ENCODE measurements around the gene DHFR. TPM values are rescaled to one million over a fixed set of nuclear protein-coding genes. Genes with fewer than 3 reads are reported as not detected.

Gene DHFR
- total RNA-seq, 1 experiment from 2014 or later = 72.2 TPM

GRCh38 chr5:80594810-80595209, 60.0 kb downstream of the DHFR start:
- WGBS (ENCODE audit: extremely low coverage, insufficient read length, low lambda C conversion rate) = no CpG with 5 or more reads among the region's 2 CpGs
- no peaks in the 10 kb centered on the region for H3K9me3 Mint-ChIP-seq
- H2AFZ ChIP-seq (ENCODE audit: low read length) = no peak overlapping the region

More at GRCh38 chr5:80594810-80595209, 60.0 kb downstream of the DHFR start:
- Mint-ChIP-seq H3K36me3 (ENCODE audit: insufficient read depth in 1 of 3, low read depth in 3 of 3) (no peaks in the 10 kb centered on the region), H3K27me3 (ENCODE audit: low read depth) (no peaks in the 10 kb centered on the region), H3K4me1 (peaks cover 3 to 5% of the 10 kb centered on the region in 2 experiments), H3K4me3 (no peak overlapping the region), H3K27ac (no peak overlapping the region)
- no peak overlapping the region for H2BK15ac ChIP-seq (ENCODE audit: low read depth, low read length)
- no peak overlapping the region for H2BK20ac ChIP-seq (ENCODE audit: low read depth, low read length, poor library complexity, severe bottlenecking)
- H3K14ac ChIP-seq (ENCODE audit: insufficient read depth, low read length) = no peak overlapping the region
- no peaks in the 10 kb centered on the region for H3K4me1 ChIP-seq (ENCODE audit: insufficient read depth, low read length)
- no peak for DNase-seq
- H3K23me2 ChIP-seq (ENCODE audit: insufficient read length, low read depth, low read length, poor library complexity, severe bottlenecking) = no peaks in the 10 kb centered on the region
- H3K79me2 ChIP-seq (ENCODE audit: insufficient read depth, low read length) = no peaks in the 10 kb centered on the region
- H3K4me2 ChIP-seq (ENCODE audit: insufficient read depth, insufficient read length, low read length) = no peak overlapping the region
- no peak overlapping the region for H2BK120ac ChIP-seq (ENCODE audit: low read depth, low read length, poor library complexity, severe bottlenecking)
- H3K27me3 ChIP-seq (ENCODE audit: insufficient read depth, low read length) = no peaks in the 10 kb centered on the region
- no peak overlapping the region for H3K56ac ChIP-seq (ENCODE audit: insufficient read length, low read depth, low read length)
- H3K27ac ChIP-seq (ENCODE audit: insufficient read length, low read depth, low read length) = no peak overlapping the region
- no peak overlapping the region for H2BK12ac ChIP-seq (ENCODE audit: insufficient read length, low read depth, low read length)
- H2AK5ac ChIP-seq (ENCODE audit: insufficient read length, low read length) = no peak overlapping the region
- H2BK5ac ChIP-seq (ENCODE audit: insufficient read length, low read length) = no peak overlapping the region
- no peak overlapping the region for H4K5ac ChIP-seq (ENCODE audit: insufficient read length, low read depth, low read length)
- H3K9ac ChIP-seq (ENCODE audit: extremely low read depth, insufficient read length, low read length) = no peak overlapping the region
- no peaks in the 10 kb centered on the region for H3K79me1 ChIP-seq (ENCODE audit: insufficient read depth, low read depth, low read length, poor library complexity, severe bottlenecking)
- H3K23ac ChIP-seq (ENCODE audit: insufficient read length, low read depth, low read length) = no peak overlapping the region
- no peak overlapping the region for H4K8ac ChIP-seq (replicated peaks; ENCODE audit: insufficient read length, low read depth, low read length)
- H3K4ac ChIP-seq (ENCODE audit: low read depth, low read length) = no peak overlapping the region
- no peak overlapping the region for H3T11ph ChIP-seq (ENCODE audit: low read length)
- TF ChIP-seq CTCF (conservative IDR thresholded peaks at IDR 0.05) = no peak
- no peaks in the 10 kb centered on the region for H3K9me3 ChIP-seq (ENCODE audit: control insufficient read depth, low read depth, low read length)
- no peak overlapping the region for H3K18ac ChIP-seq (ENCODE audit: insufficient read length, low read depth, low read length)
- no peak overlapping the region for H4K91ac ChIP-seq (ENCODE audit: insufficient read length, low read depth, low read length)
- H4K20me1 ChIP-seq (ENCODE audit: control insufficient read depth, insufficient read depth, insufficient read length) = no peaks in the 10 kb centered on the region
